ENCODE measurements around the gene KRTAP4-2.
"Not testable (repeated sequence)": the region's sequence is repeated elsewhere in the genome, so short reads cannot be mapped to it uniquely, and the experiment has no call there.

The KRTAP4-2 gene

DNA sequence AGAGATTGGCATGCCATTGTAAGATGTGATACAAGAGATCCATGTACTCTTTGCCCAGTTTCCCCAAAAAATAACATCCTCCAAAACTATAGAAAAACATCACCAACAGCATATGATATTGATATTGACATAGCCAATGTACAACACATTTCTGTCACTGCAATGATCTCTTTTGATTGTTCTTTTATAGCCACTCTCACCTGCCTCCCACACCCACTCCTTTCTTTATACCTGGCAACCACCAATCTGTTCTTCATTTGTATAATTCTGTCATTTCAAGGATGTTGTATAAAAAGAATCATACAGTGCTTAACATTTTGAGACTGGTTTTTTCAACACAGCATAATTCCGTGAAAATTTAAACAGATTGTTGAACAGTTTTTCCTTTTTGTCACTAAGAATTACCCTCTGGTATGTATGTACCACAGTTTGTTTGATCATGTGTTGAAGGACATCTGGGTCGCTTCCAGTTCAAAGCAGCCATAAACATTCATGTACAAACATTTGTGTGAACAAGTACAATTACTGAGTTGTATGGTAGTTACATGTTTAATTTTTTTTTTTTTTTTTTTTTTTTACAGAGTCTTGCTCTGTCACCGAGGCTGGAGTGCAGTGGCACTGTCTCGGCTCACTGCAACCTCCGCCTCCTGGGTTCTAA lies 21.5 kb upstream of the KRTAP4-2 start (continued):
- TF ChIP-seq, protein P1, sequence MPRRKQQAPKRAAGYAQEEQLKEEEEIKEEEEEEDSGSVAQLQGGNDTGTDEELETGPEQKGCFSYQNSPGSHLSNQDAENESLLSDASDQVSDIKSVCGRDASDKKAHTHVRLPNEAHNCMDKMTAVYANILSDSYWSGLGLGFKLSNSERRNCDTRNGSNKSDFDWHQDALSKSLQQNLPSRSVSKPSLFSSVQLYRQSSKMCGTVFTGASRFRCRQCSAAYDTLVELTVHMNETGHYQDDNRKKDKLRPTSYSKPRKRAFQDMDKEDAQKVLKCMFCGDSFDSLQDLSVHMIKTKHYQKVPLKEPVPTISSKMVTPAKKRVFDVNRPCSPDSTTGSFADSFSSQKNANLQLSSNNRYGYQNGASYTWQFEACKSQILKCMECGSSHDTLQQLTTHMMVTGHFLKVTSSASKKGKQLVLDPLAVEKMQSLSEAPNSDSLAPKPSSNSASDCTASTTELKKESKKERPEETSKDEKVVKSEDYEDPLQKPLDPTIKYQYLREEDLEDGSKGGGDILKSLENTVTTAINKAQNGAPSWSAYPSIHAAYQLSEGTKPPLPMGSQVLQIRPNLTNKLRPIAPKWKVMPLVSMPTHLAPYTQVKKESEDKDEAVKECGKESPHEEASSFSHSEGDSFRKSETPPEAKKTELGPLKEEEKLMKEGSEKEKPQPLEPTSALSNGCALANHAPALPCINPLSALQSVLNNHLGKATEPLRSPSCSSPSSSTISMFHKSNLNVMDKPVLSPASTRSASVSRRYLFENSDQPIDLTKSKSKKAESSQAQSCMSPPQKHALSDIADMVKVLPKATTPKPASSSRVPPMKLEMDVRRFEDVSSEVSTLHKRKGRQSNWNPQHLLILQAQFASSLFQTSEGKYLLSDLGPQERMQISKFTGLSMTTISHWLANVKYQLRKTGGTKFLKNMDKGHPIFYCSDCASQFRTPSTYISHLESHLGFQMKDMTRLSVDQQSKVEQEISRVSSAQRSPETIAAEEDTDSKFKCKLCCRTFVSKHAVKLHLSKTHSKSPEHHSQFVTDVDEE (CRISPR knock-in tag; IDR thresholded peaks at IDR 0.05): no peak

DNA sequence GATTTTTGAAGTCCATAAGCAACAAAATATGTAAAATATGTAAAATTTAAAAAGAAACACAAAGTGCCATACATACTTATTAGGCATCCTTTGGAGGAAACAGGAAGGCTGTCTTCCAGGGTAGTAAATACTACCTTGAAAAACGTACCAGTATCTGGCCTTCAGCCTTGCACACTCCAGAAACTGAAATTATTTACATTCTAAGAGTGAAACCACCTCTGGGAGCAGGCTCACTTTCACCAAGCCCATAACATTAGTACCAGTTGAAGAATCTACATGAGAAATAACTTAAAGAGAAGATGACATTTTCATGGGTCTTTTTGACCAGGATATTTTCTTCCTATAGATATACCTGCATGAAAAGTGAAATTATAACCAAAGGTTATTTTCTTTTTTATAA lies 18.0 kb upstream of the KRTAP4-2 start:
- TF ChIP-seq ZC3H10 (CRISPR knock-in tag; IDR thresholded peaks at IDR 0.05) (no peak), TOX (CRISPR knock-in tag; IDR thresholded peaks at IDR 0.05; ENCODE audit: borderline replicate concordance) (no peak), GLIS3 (CRISPR knock-in tag; IDR thresholded peaks at IDR 0.05) (no peak), SNAI2 (CRISPR knock-in tag; IDR thresholded peaks at IDR 0.05) (no peak), ZNF8 (CRISPR knock-in tag; IDR thresholded peaks at IDR 0.05) (no peak), ZFP3 (CRISPR knock-in tag; IDR thresholded peaks at IDR 0.05) (no peak), ISL1 (CRISPR knock-in tag; IDR thresholded peaks at IDR 0.05) (no peak), RARB (CRISPR knock-in tag; IDR thresholded peaks at IDR 0.05) (no peak)
- TF ChIP-seq, protein P2, sequence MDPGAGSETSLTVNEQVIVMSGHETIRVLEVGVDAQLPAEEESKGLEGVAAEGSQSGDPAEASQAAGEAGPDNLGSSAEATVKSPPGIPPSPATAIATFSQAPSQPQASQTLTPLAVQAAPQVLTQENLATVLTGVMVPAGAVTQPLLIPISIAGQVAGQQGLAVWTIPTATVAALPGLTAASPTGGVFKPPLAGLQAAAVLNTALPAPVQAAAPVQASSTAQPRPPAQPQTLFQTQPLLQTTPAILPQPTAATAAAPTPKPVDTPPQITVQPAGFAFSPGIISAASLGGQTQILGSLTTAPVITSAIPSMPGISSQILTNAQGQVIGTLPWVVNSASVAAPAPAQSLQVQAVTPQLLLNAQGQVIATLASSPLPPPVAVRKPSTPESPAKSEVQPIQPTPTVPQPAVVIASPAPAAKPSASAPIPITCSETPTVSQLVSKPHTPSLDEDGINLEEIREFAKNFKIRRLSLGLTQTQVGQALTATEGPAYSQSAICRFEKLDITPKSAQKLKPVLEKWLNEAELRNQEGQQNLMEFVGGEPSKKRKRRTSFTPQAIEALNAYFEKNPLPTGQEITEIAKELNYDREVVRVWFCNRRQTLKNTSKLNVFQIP (CRISPR knock-in tag; IDR thresholded peaks at IDR 0.05; ENCODE audit: borderline replicate concordance, low read depth): no peak
- ATAC-seq: no peak

DNA sequence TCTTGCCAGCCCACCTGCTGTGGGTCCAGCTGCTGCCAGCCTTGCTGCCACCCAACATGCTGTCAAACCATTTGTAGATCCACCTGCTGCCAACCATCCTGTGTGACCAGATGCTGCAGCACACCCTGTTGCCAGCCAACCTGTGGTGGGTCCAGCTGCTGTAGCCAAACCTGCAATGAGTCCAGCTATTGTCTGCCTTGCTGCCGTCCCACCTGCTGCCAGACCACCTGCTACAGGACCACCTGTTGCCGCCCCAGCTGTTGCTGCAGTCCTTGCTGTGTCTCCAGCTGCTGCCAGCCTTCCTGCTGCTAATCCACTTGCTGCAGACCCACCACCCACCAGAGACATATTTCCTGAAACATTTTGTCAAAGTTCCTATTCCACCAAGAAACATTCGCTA lies 12.3 kb upstream of the KRTAP4-2 start:
- TF ChIP-seq ZC3H10 (CRISPR knock-in tag; IDR thresholded peaks at IDR 0.05) (no peak), ZNF565 (CRISPR knock-in tag; conservative IDR thresholded peaks at IDR 0.05; ENCODE audit: low read depth) (no peak), ZNF70 (CRISPR knock-in tag; IDR thresholded peaks at IDR 0.05) (no peak), ZFP3 (CRISPR knock-in tag; IDR thresholded peaks at IDR 0.05) (no peak), ARNTL (CRISPR knock-in tag; IDR thresholded peaks at IDR 0.05; ENCODE audit: borderline replicate concordance, low read depth) (no peak), CSDC2 (CRISPR knock-in tag; IDR thresholded peaks at IDR 0.05) (no peak), TCF4 (CRISPR knock-in tag; IDR thresholded peaks at IDR 0.05; ENCODE audit: borderline replicate concordance) (no peak), ZNF8 (CRISPR knock-in tag; IDR thresholded peaks at IDR 0.05) (no peak), ZFP30 (CRISPR knock-in tag; IDR thresholded peaks at IDR 0.05) (no peak), SNAI2 (CRISPR knock-in tag; IDR thresholded peaks at IDR 0.05) (no peak), PPARA (CRISPR knock-in tag; IDR thresholded peaks at IDR 0.05; ENCODE audit: borderline replicate concordance) (no peak), OSR1 (CRISPR knock-in tag; IDR thresholded peaks at IDR 0.05) (no peak)
- TF ChIP-seq, protein P3, sequence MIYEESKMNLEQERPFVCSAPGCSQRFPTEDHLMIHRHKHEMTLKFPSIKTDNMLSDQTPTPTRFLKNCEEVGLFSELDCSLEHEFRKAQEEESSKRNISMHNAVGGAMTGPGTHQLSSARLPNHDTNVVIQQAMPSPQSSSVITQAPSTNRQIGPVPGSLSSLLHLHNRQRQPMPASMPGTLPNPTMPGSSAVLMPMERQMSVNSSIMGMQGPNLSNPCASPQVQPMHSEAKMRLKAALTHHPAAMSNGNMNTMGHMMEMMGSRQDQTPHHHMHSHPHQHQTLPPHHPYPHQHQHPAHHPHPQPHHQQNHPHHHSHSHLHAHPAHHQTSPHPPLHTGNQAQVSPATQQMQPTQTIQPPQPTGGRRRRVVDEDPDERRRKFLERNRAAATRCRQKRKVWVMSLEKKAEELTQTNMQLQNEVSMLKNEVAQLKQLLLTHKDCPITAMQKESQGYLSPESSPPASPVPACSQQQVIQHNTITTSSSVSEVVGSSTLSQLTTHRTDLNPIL (CRISPR knock-in tag; IDR thresholded peaks at IDR 0.05; ENCODE audit: low read depth): no peak
- TF ChIP-seq, protein P1 (CRISPR knock-in tag; IDR thresholded peaks at IDR 0.05): no peak
- TF ChIP-seq, protein P2 (CRISPR knock-in tag; IDR thresholded peaks at IDR 0.05; ENCODE audit: borderline replicate concordance, low read depth): no peak
- TF ChIP-seq, protein P4, sequence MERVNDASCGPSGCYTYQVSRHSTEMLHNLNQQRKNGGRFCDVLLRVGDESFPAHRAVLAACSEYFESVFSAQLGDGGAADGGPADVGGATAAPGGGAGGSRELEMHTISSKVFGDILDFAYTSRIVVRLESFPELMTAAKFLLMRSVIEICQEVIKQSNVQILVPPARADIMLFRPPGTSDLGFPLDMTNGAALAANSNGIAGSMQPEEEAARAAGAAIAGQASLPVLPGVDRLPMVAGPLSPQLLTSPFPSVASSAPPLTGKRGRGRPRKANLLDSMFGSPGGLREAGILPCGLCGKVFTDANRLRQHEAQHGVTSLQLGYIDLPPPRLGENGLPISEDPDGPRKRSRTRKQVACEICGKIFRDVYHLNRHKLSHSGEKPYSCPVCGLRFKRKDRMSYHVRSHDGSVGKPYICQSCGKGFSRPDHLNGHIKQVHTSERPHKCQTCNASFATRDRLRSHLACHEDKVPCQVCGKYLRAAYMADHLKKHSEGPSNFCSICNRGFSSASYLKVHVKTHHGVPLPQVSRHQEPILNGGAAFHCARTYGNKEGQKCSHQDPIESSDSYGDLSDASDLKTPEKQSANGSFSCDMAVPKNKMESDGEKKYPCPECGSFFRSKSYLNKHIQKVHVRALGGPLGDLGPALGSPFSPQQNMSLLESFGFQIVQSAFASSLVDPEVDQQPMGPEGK (CRISPR knock-in tag; IDR thresholded peaks at IDR 0.05; ENCODE audit: borderline replicate concordance): no peak
- no peak for ATAC-seq

DNA sequence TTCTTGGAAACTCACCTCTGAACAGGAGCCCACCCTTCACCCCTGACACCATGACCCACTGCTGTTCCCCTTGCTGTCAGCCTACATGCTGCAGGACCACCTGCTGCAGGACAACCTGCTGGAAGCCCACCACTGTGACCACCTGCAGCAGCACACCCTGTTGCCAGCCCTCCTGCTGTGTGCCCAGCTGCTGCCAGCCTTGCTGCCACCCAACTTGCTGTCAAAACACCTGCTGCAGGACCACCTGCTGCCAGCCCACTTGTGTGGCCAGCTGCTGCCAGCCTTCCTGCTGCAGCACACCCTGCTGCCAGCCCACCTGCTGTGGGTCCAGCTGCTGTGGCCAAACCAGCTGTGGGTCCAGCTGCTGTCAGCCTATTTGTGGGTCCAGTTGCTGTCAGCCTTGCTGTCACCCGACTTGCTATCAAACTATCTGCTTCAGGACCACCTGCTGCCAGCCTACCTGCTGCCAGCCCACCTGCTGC lies 11.9 kb upstream of the KRTAP4-2 start, which contains the start of gene KRTAP9-1:
Gene KRTAP9-1 (plus strand): TSS at position 51 of the 482 bp plus-strand sequence. CDS start 0 bp downstream, at position 51.
- not testable (repeated sequence) for ATAC-seq

Data from SK-N-SH treated with all-trans-retinoic acid at 6 μM for 48 hours (cell line).